RWPE1 (cell line): ENCODE results near the gene TANC1.

ENCODE experiments used
- CTCF ChIA-PET: fragments of 350-600 bp; sonication (Branson Sonifier 250); formaldehyde crosslinking; extraction: SDS; loops from one replicate; lab custom pipeline; 2021; lab: Yijun Ruan, JAX
- POLR2A ChIA-PET: fragments of 400-600 bp; formaldehyde crosslinking; extraction: SDS; loops from one replicate; lab custom pipeline; 2020; ENCODE audit warnings: antibody characterized with exemption; ENCODE audit not compliant: low non-redundant PET; lab: Yijun Ruan, JAX
- DNase-seq: peaks from one replicate; pipeline ENCODE4 v3.0.0; 2012; ENCODE audit warnings: low spot score
- H3K27ac ChIP-seq: fragments of 450-650 bp; 2 replicates; pipeline ENCODE4 v1.5.1; 2017
- TF ChIP-seq, protein P1 (sequence below): fragments of 450-650 bp; conservative IDR thresholded peaks from 2 replicates; pipeline ENCODE4 v1.5.1; 2017; ENCODE audit warnings: low read depth, mild to moderate bottlenecking

The TANC1 gene

DNA sequence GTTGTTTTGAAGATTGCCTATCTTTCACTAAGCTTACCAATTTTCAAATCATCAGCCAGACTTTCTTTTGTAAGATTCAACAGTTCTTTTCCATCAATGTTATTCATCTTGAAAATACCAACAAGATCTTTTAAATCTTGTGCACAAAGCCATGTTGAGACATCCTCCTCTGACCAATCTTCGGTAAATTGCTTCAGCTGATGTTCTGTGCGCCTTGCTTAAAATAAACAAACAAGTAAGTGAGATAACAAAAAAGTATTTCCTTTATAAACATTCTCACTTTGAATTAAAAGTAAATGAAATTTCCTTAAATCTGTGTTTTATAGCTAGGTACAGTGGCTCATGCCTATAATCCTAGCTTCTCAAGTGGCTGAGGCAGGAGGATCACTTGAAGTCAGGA is 287.7 kb downstream of the TANC1 start:
- CTCF ChIA-PET, result no interaction called here
- TF ChIP-seq, protein P1, sequence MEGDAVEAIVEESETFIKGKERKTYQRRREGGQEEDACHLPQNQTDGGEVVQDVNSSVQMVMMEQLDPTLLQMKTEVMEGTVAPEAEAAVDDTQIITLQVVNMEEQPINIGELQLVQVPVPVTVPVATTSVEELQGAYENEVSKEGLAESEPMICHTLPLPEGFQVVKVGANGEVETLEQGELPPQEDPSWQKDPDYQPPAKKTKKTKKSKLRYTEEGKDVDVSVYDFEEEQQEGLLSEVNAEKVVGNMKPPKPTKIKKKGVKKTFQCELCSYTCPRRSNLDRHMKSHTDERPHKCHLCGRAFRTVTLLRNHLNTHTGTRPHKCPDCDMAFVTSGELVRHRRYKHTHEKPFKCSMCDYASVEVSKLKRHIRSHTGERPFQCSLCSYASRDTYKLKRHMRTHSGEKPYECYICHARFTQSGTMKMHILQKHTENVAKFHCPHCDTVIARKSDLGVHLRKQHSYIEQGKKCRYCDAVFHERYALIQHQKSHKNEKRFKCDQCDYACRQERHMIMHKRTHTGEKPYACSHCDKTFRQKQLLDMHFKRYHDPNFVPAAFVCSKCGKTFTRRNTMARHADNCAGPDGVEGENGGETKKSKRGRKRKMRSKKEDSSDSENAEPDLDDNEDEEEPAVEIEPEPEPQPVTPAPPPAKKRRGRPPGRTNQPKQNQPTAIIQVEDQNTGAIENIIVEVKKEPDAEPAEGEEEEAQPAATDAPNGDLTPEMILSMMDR, result no peak
- POLR2A ChIA-PET, result no interaction called here
- no peak for DNase-seq
- no peak overlapping the region for H3K27ac ChIP-seq

DNA sequence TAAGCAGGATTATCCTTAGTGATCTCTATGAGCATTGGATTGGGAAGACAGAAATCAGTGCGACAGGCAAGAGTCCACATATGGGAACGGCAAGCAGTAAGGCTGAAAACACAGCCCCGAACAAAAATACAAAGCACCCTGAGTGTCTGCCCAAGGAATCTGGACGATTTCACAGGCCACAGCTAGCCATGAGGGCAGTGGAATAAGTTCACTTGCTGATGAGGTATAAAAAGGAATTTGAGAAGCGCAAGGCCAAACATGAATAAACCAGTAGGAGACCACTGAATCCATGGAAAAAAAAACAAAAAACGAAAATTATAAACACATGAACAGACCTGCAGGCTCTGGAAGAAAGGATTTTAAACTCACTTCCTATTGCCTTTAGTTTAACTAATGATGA is 293.8 kb downstream of the TANC1 start:
- ChIA-PET POLR2A (no interaction called here), CTCF (no interaction called here)
- TF ChIP-seq, protein P1, result no peak
- no peak for DNase-seq
- no peak overlapping the region for H3K27ac ChIP-seq

DNA sequence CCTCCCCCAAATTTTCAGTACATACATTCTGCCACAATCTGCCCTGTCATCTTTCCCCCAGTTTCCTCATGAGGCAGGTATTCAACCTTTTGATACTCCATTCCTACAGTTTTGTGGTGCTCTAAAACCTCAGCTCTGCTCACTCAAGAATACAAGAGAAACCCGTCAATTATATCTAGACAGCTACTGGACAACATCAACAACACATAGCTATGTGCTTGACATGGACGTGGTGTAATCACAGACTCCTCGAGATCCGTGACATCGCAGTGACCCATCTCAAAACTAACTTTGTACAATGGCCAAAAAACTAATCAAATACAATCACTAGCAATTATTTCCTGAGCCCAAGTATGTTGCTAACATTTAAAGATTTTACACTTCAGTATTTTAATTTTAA is 294.5 kb downstream of the TANC1 start:
- H3K27ac ChIP-seq, result no peak overlapping the region
- no peak for DNase-seq
- TF ChIP-seq, protein P1, result no peak
- ChIA-PET POLR2A (no interaction called here), CTCF (no interaction called here)

DNA sequence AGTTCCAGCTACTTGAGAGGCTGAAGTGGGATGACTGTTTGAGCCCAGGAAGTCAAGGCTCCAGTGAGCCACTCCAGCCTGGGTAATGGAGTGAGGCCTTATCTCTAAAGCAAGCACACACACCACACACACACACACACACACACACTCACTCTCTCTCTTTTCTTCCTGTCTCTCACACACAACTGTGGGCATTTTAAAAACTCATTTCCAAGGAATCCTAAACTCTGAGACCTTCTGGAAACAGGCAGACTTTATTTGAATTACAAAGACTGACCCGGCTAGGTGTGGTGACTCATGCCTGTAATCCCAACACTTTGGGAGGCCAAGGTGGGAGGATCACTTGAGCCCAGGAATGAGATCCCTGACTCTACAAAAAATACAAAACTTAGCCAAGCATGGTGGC is 296.7 kb downstream of the TANC1 start:
- DNase-seq, result no peak
- TF ChIP-seq, protein P1, result no peak
- POLR2A ChIA-PET, result no interaction called here
- CTCF ChIA-PET, result no interaction called here
- no peak overlapping the region for H3K27ac ChIP-seq

DNA sequence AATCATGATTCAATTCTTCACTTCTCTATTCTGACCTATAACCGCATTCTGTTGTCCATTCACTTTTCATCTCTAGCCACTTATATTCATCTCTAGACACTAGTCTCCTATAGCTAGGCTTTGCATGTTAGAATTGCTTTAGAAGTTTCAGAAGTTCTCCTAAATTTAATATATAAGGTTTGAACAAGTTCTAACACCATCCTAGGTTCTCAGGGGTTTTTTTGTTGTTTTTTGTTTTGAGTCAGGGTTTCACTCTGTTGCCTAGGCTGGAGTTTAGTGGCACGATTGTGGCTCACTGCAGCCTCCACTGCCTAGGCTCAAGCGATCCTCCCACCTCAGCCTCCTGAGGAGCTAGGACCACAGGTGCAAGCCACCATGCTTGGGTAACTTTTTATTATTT is 298.1 kb downstream of the TANC1 start:
- TF ChIP-seq, protein P1, result no peak
- POLR2A ChIA-PET, result no interaction called here
- no peak overlapping the region for H3K27ac ChIP-seq
- CTCF ChIA-PET, result no interaction called here
- no peak for DNase-seq

DNA sequence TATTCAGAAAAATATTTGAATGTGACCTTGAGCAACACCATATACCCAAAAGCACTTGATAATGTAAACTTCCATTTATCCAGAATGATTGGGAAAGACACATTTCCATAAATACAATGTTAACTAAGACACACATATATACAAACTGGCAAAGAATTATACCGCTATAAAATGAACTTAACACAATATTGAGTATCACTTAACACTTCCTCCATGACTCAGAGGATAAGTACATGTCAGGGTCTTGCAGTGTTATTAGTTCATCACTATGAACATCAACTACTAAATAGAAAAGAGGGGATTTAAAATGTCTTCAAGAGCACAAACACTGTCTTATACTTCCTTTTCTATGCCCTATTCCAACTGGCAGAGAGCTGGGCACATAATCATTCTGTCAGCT is 299.5 kb downstream of the TANC1 start:
- POLR2A ChIA-PET, result no interaction called here
- CTCF ChIA-PET, result interaction anchor here (0.6 kb wide), 2 partner anchors 72 to 701 kb away, joined by 3 to 4 read pairs; no protein-coding TSS in a partner anchor
- no peak overlapping the region for H3K27ac ChIP-seq
- TF ChIP-seq, protein P1, result no peak
- no peak for DNase-seq

DNA sequence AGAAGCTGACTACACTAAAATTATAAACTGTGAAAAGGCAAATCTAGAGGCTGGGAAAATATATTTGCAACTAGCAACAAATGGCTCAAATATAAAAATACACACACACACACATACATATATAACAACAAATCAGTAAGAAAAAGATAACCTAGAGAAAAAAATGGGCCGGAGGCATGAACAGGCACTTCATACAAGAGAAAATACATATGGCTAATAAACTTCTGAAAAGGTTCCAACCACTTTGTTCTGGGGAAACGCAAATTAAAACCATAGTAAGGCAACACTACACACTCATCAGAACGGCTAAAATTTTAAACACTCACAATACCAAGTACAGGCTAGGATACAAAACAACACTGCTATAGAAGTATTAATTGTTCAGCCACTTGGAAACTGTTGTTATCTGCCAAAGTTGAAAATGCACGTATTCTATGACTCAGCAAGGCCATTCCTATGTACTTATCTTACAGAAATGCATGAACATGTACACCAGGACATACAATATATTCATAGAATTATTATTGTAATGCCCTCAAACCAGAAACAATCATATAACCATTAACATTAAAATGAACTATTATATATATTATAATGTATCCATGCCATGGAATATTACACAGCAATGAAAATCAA is 302.4 kb downstream of the TANC1 start:
- TF ChIP-seq, protein P1, result no peak
- no peak for DNase-seq
- ChIA-PET POLR2A (no interaction called here), CTCF (no interaction called here)
- no peak overlapping the region for H3K27ac ChIP-seq
